ENCODE results near the gene TLR10. TPM values are rescaled to one million over a fixed set of nuclear protein-coding genes. Genes with fewer than 3 reads are reported as not detected.

The TLR10 gene
- total RNA-seq, 2 donors from 2014 or later = not detected

DNA sequence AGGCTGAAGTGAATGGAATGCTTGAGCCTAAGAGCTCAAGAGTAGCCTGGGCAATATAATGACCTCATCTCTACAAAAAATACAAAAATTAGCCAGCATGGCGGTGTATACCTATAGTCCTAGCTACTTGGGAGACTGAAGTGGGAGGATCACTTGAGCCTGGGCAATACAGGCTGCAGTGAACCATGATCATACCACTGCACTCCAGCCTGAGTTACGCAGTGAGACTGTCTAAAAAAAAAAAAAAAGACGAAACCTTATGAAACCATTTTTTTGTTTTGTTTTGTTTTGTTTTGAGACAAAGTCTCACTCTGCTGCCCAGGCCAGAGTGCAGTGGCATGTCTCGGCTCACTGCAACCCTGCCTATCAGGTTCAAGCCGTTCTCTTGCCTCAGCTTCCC is 36.9 kb downstream of the TLR10 start:
- no peaks in the 10 kb centered on the region for H3K27me3 ChIP-seq (ENCODE audit: control insufficient read depth, insufficient read depth, low read length, poor library complexity, severe bottlenecking)
- H3K27ac ChIP-seq (ENCODE audit: low read depth, low read length) = no peak overlapping the region
- Mint-ChIP-seq H3K27me3 (ENCODE audit: insufficient read depth) (no peaks in the 10 kb centered on the region), H3K36me3 (ENCODE audit: low read depth) (peaks cover 5% of the 10 kb centered on the region), H3K27ac (no peak overlapping the region), H3K9me3 (peaks cover 19% of the 10 kb centered on the region), H3K4me3 (no peak overlapping the region), H3K4me1 (no peaks in the 10 kb centered on the region)
- peaks cover 14% of the 10 kb centered on the region for H3K9me3 ChIP-seq (ENCODE audit: control insufficient read depth, low read length)
- no peak for DNase-seq
- no peak for TF ChIP-seq CTCF (conservative IDR thresholded peaks at IDR 0.05)
- H3K4me3 ChIP-seq (ENCODE audit: low read length) = no peak overlapping the region
- WGBS, 2 experiments (ENCODE audit: insufficient coverage in 1 of 2, insufficient read length in 1 of 2) = 89 to 93% methylated on average over 4 to 5 of the region's 5 CpGs
- H3K9ac ChIP-seq (ENCODE audit: extremely low read depth, low read length, poor library complexity, severe bottlenecking) = no peak overlapping the region
- no peaks in the 10 kb centered on the region for H3K36me3 ChIP-seq (ENCODE audit: control insufficient read depth, insufficient read depth, low read length)
- H3K4me1 ChIP-seq (ENCODE audit: control insufficient read depth, insufficient read depth, low read length) = no peaks in the 10 kb centered on the region

- H3K4me3 Mint-ChIP-seq = no peak overlapping the region
These were observed 38.9 kb downstream of the TLR10 start for GRCh38 chr4:38743866-38744265.

GRCh38 chr4:38740303-38740702 is 42.5 kb downstream of the TLR10 start:
- H3K4me1 ChIP-seq (ENCODE audit: control insufficient read depth, insufficient read depth, low read length) = no peaks in the 10 kb centered on the region
- H3K27me3 ChIP-seq (ENCODE audit: control insufficient read depth, insufficient read depth, low read length, poor library complexity, severe bottlenecking) = no peaks in the 10 kb centered on the region
- H3K9ac ChIP-seq (ENCODE audit: extremely low read depth, low read length, poor library complexity, severe bottlenecking) = no peak overlapping the region
- H3K27ac ChIP-seq (ENCODE audit: low read depth, low read length) = no peak overlapping the region
- no peak for DNase-seq
- Mint-ChIP-seq H3K27me3 (ENCODE audit: insufficient read depth) (no peaks in the 10 kb centered on the region), H3K36me3 (ENCODE audit: low read depth) (no peaks in the 10 kb centered on the region), H3K4me1 (no peaks in the 10 kb centered on the region), H3K4me3 (no peak overlapping the region), H3K9me3 (no peaks in the 10 kb centered on the region), H3K27ac (no peak overlapping the region)
- H3K4me3 ChIP-seq (ENCODE audit: low read length) = no peak overlapping the region
- no peak for TF ChIP-seq CTCF (conservative IDR thresholded peaks at IDR 0.05)
- H3K9me3 ChIP-seq (ENCODE audit: control insufficient read depth, low read length) = no peaks in the 10 kb centered on the region
- 90% methylated on average over 2 of the region's 2 CpGs; no CpG with 5 or more reads in 1 of the 2 experiments for WGBS, 2 experiments (ENCODE audit: insufficient coverage in 1 of 2, insufficient read length in 1 of 2)
- H3K36me3 ChIP-seq (ENCODE audit: control insufficient read depth, insufficient read depth, low read length) = no peaks in the 10 kb centered on the region

More at GRCh38 chr4:38743866-38744265, 38.9 kb downstream of the TLR10 start:
- TF ChIP-seq CTCF (conservative IDR thresholded peaks at IDR 0.05) = no peak
- no peaks in the 10 kb centered on the region for H3K4me1 ChIP-seq (ENCODE audit: control insufficient read depth, insufficient read depth, low read length)
- no peak overlapping the region for H3K27ac ChIP-seq (ENCODE audit: low read depth, low read length)
- H3K9me3 Mint-ChIP-seq = peaks cover 19% of the 10 kb centered on the region
- H3K4me1 Mint-ChIP-seq = no peaks in the 10 kb centered on the region
- H3K27me3 Mint-ChIP-seq (ENCODE audit: insufficient read depth) = no peaks in the 10 kb centered on the region
- H3K27me3 ChIP-seq (ENCODE audit: control insufficient read depth, insufficient read depth, low read length, poor library complexity, severe bottlenecking) = no peaks in the 10 kb centered on the region
- no peak overlapping the region for H3K27ac Mint-ChIP-seq
- peaks cover 14% of the 10 kb centered on the region for H3K9me3 ChIP-seq (ENCODE audit: control insufficient read depth, low read length)
- no peaks in the 10 kb centered on the region for H3K36me3 ChIP-seq (ENCODE audit: control insufficient read depth, insufficient read depth, low read length)
- 96% methylated on average over 1 of the region's 1 CpG; no CpG with 5 or more reads in 1 of the 2 experiments for WGBS, 2 experiments (ENCODE audit: insufficient coverage in 1 of 2, insufficient read length in 1 of 2)
- no peak overlapping the region for H3K9ac ChIP-seq (ENCODE audit: extremely low read depth, low read length, poor library complexity, severe bottlenecking)
- DNase-seq = no peak
- H3K36me3 Mint-ChIP-seq (ENCODE audit: low read depth) = peaks cover 5% of the 10 kb centered on the region
- H3K4me3 ChIP-seq (ENCODE audit: low read length) = no peak overlapping the region
